HG03159 (cell line): ENCODE results near the gene PID1.

Experiments used
- ATAC-seq: cut with Tn5 transposase; IDR thresholded peaks from one replicate; pipeline ENCODE4 v1.9.1; 2021; ENCODE audit warnings: mild to moderate bottlenecking, moderate library complexity; ENCODE audit not compliant: unreplicated experiment

Gene PID1

DNA sequence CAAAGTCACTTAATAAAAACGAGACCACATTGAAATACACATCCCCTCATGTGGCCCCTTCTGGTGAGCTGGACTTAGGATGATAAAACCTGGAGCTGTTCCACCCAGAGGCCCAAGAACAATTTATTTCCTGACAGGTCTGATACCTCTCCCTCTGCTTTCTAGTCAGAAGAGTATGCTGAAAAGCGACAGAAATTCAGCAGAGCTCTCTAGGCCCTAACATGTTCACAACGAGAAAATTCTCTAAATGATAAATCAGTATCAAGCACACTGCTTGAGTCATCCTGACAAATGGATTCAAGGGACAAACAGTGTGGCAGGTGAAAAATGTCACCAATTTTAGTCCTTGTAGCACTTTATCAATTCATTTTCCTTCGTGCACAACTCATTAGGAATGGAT, 233.5 kb downstream of the PID1 start:
- no peak for ATAC-seq

DNA sequence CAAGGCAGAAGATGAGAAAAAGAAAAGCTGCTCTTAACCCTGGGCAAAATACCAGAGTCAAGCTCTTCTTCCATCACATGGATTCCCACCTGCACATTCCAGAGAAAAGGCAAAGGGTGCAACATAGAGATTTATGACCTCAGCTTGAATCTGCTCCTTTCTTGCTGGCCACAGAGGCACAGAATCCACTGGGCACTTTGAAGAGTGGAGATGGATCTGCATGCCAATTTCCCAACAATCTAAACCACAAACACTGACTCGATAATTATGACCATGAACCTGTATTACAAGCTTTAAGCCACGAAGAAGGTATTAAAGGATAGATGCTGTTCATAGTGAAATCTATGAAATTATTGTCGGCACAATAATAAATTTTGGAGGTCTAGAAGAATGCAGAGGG, 237.3 kb downstream of the PID1 start:
- ATAC-seq = no peak

DNA sequence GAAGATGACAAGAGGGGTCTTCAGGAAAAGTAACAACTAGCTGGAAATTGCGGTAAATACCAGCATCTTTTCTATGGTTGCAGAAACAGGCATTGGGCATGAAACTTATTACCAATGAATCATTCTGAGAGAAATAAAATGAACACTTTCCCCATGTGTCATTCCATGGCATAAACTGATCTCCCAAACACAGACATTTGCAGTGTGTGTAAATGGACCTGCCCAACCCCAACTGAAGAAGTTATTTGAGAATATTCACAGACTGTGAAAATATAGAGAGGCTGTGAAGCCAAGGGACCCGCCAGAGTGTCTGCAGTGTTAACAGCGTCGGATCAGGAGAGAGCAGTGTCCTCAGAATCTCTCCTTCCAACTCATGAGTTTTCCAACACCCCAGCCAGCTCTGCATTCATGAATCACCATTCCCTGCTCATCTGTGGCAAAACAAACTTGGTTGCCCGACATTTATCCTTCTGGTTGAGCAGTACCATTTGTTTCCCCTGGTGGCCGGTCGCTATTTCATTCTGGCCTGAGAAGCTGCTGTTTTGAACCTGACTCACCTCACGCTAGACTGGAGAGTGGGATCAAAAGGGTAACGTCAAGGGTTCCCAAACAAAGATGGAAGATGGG, 238.4 kb downstream of the PID1 start:
- ATAC-seq = no peak

DNA sequence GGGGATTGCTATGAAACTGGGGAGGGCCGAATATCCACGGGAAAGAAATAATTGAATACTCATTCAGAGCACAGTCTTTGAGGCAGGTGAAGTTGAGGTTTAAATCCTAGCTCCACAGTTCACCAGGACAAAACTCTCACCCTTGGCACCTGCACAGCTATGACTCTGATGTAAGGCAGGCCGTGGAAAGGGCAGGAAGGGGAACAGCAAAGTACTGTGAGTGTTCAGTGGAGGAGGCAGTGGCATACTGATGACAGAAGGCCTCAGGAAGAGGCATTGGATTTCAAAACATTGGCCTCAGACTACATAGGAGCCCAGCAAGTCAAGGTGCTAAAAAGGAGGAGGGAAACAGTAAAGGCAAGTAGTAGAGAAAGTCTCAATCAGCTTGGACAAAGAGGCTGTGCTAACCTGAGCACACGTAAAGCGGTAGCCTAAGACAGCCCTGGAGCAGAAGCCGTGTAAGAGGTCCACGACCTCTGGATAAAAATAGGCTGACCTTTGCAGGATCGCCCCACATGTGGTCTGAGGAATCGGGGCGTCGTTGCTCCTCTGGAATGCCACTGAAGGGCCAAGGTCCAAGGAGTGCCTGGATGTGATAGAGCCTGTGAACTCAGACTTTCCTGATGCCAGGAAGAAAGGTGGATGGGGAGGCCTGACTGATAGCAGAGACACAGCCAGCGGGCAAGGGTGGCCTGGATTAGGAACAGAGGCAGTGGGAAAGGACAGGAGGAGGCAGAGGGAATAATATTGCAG, 243.6 kb downstream of the PID1 start:
- ATAC-seq = no peak

DNA sequence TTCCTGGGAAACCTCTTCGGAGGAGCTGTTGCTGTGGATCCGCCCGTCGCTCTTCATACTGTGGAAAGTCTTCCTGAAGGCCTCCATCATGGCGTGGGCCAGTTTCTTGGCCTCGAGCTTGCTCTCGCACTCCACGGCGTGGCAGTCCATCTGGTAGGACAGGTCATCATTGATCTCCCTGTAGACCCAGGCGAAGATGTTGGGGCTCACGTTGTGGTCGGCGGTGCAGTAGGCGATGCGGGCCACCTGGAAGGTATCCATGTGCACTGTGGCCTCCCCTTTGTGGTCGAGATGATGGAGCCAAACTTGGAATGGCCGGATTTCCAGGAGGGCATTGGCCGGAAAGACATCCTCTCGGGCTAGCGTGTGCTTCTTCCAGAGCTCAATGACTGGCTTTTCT, 245.4 kb downstream of the PID1 start:
- no peak for ATAC-seq

DNA sequence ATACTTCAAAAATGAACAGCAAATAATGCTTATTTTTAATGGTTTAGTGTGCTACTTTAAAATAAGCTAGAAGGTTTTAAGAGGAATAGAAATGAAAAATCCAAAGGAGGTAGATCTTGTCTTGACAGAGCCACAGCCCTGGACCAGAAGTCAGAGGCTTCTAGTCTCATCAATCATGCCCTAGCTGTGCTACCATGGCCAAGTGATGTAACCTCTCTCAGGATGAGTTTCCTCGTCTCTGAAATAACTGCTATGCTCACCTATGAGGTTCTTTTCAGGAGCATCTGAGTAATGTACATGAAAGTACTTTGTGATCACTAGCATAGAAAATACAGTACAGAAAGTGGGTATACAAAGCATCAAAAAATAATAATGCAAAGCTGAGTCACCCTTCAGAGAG, 248.4 kb downstream of the PID1 start:
- no peak for ATAC-seq

DNA sequence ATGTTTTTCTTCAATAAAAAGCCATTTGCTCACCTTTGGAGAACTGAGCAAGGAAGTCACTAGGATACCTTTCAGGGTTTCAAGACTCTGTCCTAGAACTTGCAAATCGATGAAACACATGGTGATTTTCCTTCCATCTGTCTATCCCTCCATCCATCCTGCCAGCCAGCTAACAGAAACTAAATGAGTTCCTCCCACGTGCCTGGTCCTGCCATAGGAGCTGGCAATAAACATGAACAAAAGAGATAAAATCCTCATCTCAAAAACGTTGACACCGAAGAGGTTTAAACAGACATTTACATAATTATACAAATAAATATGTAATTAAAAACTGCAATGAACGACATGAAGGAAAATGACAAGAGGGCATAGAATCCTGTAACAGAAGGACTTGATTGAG, 249.0 kb downstream of the PID1 start:
- no peak for ATAC-seq

DNA sequence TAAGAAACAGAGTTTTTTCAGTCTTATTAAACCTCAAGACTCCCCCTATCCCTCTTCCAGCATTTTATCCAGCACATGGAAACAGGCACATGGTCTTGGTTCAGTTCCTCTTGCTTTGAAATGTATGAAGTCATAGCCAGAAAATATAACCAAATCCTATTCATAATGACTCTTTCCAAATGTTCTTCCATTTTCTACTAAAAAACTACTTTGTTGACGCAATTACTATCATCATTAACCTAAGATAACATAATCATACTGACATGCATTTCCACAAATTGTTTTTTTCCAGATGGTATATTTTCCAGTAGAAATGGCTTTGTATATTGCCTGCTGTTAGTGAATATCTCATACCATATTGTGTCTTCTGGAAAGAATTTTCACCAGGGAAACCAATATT, 261.3 kb downstream of the PID1 start:
- no peak for ATAC-seq

DNA sequence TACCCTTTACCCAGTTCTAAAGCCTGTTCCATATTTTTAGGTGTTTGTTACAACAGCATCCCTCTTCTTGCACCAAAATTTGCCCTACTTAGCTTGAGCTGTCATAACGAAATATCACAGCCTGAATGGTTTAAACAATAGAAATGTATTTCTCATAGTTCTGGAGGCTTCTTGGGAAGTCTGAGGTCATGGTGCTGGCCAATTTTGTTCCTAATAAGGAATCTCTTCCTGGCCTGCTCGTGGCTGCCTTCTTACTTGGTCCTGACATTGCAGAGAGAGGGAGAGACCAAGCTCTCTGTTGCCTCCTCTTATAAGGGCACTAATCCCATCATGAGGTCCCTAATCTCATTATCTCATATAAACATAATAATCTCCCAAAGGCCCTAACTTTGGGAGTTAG, 267.8 kb downstream of the PID1 start:
- ATAC-seq = no peak

DNA sequence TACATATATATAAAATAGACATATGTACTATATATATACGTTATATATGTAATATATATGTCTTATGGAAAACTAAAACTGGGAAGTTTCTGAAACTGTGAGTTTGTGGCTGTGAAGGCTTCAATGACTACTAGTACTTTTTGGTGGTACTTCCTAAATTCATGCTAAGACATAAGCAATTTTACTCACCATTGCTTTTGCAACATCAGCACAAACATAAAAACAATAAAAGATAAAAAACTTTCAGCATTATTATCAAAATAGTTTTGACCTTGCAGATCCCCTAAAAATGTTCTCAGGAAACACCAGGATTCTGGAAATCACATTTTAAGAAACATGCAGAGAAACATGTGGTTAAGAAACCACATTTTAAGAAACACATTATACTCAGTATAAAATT, 269.9 kb downstream of the PID1 start:
- ATAC-seq = no peak

DNA sequence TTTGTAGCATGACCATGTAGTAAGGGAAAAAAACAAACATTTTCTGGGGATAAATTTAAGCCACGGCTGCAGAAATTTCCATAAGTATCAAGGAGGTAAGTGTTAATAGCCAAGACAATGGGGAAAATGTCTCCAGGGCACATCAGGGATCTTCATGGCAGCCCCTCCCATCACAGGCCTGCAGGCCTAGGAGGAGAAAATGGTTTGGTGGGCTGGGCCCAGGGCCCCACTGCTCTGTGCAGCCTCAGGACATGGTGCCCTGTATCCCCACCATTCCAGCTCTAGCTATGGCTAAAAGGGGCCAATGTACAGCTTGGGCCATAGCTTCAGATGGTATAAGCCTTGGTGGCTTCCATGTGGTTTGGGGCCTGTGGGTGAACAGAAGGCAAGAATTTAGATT, 271.8 kb downstream of the PID1 start:
- ATAC-seq = no peak

DNA sequence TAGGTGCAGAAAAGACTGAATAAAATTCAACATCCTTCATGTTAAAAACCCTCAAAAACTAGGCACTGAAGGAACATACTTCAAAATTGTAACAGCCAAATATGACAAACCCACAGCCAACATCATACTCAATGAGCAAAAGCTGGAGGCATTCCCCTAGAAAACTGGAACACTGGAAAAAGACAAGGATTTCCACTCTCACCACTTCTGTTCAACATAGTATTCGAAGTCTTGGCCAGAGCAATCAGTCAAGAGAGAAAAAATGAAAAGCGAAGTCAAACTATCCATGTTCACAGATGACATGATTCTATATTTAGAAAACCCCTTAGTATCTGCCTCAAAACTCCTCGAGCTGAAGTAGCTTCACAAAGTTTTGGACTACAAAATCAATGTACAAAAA, 282.3 kb downstream of the PID1 start:
- no peak for ATAC-seq

DNA sequence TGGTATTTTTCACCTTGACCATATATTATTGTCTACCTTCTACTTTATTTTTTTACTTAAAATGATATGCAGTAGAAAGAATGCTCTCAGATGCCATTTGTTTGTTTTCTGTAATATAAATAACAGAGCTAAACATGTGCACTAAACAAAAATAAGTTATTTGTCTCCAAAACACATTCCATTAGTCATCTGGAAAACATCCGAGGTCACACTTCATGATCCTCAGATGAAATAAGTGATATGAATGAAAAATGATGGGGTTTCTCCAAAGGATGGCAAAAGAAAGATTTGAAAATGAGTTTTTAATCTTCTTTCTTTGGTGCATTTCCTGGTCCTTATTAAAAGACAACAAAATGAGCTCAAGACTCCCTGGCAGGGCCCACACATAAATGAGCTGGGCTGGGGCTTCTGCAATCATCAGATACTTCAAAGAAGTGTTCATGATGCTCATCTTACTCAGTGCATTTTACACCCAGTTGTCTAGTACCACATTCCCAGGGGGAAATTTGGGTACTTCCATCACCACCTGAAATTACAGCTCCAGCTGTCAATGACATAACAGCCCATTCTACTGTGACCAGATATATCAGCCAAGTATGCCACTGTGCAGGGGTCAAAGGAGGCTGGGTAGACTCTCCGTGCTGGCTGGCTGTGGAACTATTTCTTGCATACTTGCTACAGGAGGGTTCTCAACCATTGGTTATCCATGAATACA, 283.5 kb downstream of the PID1 start:
- ATAC-seq = no peak

DNA sequence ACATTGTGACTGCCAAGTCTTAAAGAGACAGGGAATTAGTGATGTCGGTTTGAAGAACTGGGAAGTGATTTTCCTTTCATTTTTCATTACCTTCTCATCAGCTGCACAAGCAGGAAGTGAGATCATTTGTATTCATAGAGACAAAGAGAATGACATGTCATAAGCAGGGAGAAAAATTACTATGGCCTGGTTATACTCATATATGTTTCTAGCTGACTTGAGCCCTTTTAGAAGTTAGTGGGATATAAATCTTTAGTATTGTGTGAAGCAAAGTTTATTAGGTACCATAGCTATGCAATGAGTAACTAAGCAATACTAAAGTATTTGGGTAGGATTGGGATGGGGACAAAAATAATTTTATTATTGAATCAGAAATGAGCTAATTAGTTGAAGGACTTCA, 284.1 kb downstream of the PID1 start:
- no peak for ATAC-seq

DNA sequence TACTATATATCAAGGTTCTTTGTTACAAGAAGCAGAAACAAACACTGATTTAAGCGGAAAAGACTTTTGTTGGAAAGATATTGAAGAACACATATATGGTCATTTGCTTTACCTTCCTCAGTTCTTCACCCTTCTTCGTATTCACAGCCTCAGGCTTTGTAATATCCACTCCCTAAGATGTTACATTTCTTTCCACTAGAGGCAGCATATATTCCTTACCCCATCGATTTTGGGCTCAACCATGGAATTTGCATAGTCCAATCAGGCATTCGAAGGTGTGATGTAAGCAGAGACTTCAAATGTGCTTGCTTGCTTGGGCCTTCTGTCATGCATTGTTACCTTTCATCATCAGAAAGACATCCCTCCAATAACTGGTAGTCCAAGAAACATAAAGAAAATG, 287.4 kb downstream of the PID1 start:
- ATAC-seq = no peak

DNA sequence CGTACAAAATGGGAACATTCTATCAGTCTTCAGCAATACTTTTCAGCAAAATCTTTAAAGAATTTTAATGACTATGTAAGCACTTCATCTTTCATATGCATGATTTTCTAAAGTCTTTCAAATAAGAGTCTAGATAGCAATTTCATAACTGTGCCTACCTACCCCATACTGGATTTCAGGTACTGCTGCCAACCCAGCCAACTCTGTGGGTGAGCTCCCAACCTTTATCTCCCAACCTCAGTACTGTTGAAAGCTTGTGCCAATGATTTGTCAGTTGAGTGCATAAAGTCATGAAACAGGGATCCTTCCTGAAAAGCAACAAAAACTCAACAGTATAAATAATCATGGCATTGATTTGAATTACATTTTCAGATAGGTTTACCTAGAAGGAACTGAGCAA, 296.9 kb downstream of the PID1 start:
- no peak for ATAC-seq
